GM13977 (cell line): Measurements from ENCODE around the gene ASIP.

Source experiments
- DNase-seq: peaks from one replicate; pipeline ENCODE4 v3.0.0; 2012; ENCODE audit warnings: low spot score
- CTCF ChIP-seq: IDR thresholded peaks from 2 replicates; pipeline ENCODE4 v1.5.1; 2012; ENCODE audit warnings: mild to moderate bottlenecking, control low read depth; ENCODE audit not compliant: insufficient read depth; ENCODE audit errors: extremely low read depth, missing control alignments
- in situ Hi-C: fragments of 300-500 bp; cut with MboI; formaldehyde crosslinking; loops from one replicate; pipeline ENCODE4 v1.12.0; 2022; ENCODE audit warnings: low sequenced_read_pairs, low pct_unique_long_range_greater_than_20kb, mixed read lengths, inconsistent platforms; ENCODE audit not compliant: unreplicated experiment

ASIP gene

GRCh38 chr20:34309691-34310090 is 68.5 kb downstream of the ASIP start:
- in situ Hi-C loops = loop anchor here (10.0 to 25.0 kb wide), 2 partner anchors 205 to 403 kb away; partner anchors contain the start of genes DYNLRB1 and TP53INP2
- DNase-seq = no peak
- TF ChIP-seq CTCF = no peak

DNA sequence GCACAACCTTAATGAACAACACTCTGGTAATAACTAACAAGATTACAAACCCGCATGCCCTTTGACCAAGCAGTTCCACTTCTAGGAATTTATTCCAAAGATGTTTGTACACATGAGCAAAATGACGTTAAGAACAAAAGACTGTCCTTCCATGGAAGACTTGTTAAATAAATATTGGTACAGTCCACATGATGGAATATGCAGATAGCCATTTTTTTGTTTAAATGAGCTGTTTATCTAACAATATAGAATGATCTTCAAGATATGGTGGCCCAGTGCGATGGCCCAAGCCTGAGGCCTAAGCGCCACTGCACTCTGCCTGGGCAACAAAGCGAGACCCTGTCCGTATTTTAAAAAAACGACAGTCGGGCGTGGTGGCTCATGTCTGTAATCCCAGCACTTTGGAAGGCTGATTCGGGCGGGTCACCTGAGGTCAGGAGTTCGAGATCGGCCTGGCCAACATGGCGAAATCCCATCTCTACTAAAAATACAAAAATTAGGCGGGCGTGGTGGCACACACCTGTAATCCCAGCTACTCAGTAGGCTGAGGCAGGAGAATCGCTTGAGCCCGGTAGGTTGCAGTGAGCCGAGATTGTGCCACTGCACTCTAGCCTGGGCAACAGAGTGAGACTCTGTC is 69.4 kb downstream of the ASIP start:
- no peak for DNase-seq
- TF ChIP-seq CTCF = no peak
- in situ Hi-C loops = loop anchor here (10.0 to 25.0 kb wide), 2 partner anchors 204 to 402 kb away; partner anchors contain the start of genes DYNLRB1 and TP53INP2

DNA sequence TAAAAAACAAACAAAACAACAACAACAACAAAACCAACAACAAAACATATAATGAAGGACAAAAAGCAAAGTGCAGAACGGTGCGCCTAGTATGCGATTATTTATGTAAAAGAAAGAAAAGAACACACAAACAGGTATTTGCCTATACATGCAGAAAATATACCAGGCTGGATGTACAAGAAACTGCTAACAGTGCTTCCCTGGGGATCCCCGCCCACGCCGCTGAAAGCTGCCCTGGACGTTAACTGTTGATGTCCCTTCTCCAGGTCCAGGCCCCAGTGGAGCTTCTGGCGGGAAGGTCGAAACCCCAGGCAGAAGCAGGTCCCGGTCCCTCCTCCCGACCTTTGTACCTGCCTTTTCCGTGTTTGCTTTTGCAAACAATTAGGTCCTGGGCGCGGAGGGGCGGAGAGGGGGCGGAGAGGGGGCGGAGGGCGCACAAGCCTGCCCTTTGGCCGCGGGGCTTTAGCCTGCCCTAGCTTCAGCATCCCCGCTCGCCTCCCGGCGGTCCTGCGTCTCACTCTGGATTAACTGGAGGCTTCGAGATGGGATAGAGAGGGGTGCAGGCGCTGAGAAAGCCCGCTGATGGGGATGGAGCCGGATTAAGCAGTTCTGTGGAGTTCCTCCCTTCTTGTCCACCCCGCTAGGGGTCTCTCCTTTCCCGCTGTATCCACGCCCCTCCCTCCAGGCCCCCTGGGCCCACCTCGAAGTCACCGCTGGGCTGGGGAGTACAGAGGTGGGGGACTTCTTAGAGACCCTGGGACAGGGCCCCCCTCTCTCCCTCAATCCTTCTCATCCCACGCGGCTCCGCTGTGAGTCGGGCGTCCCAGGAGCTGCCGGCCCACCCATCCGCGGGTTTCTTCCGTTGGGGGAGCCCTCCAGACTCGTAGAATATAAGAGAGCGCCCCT is 70.1 kb downstream of the ASIP start:
- in situ Hi-C loops = loop anchor here (10.0 to 25.0 kb wide), 2 partner anchors 203 to 401 kb away; partner anchors contain the start of genes DYNLRB1 and TP53INP2
- TF ChIP-seq CTCF = peak; percentile 8
- DNase-seq = no peak

GRCh38 chr20:34312024-34312460 is 70.8 kb downstream of the ASIP start:
- DNase-seq = no peak
- in situ Hi-C loops = loop anchor here (10.0 to 25.0 kb wide), 2 partner anchors 203 to 400 kb away; partner anchors contain the start of genes DYNLRB1 and TP53INP2
- no peak for TF ChIP-seq CTCF

DNA sequence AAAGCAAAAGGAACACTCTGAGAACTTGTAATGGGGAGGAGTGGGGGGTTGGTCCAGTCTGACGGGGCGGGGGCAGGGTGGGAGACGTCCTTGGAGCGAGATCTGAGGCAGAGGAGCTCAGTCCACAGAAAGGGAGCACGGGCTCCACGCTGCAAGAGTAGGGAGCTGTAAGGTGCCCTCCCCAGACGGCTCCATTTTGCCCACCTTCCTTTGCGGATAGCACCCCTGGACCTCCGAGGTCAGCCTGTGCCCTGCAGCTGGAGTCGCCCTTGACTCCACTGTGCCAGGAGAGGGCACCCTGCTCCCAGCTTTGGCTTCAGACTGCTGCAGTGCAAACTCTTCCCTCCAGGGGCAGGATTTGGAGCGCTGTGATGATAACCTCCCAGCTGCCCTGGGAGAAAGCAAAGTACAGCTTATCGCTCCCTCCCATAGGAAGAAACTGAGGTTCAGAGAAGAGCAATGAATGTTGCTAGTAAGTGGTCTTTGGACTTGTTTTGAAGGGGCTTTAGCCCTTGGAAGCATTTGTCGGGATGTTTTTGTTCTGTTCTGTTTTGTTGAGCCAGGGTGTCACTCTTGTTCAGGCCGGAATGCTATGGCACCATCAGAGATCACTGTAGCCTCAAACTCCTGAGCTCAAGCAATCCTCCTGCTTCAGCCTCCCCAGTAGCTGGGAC is 71.5 kb downstream of the ASIP start:
- DNase-seq = peak; percentile 87
- in situ Hi-C loops = loop anchor here (10.0 to 25.0 kb wide), 2 partner anchors 202 to 400 kb away; partner anchors contain the start of genes DYNLRB1 and TP53INP2

More for the DNA sequence above, 71.5 kb downstream of the ASIP start:
- peak; percentile 100 for TF ChIP-seq CTCF
